Activated T-helper 9 cell treated with anti-CD3 and anti-CD28 coated beads, Interleukin-2, amount 50 U/mL, for 16 hours (primary cell): Measurements from ENCODE around the gene C19orf53.

Experiments used
- DNase-seq: peaks from one replicate; pipeline ENCODE4 v3.0.0-alpha.2; 2020; ENCODE audit warnings: low read depth

C19orf53 gene

GRCh38 chr19:13796301-13797057 is 22.2 kb downstream of the C19orf53 start:
- no peak for DNase-seq

DNA sequence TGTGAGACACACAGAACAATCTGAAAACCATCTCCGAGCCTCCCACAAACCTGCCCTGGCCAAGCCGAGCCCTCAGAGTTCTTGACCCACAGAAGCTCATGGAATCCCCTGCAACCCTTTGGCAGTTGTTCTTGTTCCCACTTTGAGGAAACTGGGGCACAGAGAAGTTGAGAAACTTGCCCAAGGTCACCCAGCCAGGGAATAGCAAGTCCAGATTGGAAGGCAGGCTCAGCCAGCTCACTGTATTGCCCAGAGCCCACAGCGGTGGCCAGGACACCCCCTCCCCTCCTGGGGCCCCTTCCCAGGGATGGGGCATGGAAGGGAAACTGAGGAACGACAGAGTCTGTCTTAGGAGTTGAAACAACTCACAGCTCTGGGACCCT is 22.8 kb downstream of the C19orf53 start:
- no peak for DNase-seq

DNA sequence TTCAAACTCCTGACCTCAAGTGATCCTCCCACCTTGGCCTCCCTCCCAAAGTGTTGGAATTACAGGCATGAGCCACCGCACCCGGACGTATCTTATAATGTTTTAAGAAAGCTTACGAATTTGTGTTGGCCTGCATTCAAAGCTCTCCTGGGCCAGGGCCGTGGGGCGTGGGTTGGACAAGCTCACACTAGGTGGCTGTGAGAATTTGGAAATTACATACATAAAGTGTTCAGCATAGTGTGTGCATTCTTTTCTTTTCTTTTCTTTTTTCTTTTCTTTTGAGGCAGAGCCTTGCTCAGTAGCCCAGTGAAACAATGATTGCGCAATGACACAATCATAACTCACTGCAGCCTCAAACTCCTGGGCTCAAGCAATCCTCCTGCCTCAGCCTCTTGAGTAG is 23.6 kb downstream of the C19orf53 start:
- no peak for DNase-seq

DNA sequence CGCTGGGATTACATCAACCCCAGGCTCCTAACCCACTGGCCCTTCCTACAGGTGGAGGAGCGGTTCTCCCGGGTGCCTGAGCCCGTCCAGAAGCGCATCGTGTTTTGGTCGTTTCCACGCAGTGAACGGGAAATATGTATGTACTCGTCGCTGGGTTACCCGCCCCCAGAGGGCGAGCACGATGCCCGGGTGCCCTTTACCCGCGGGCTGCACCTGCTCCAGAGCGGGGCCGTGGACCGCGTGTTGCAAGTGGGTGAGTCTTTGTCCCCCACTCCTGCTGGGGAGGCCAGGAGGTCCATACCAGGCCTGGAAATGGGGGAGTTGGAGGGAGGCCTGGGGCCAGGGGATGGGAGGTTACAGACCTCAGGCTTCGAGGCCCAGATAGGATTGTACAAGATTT is 25.4 kb downstream of the C19orf53 start:
- no peak for DNase-seq

GRCh38 chr19:13803038-13803437 is 28.8 kb downstream of the C19orf53 start:
- DNase-seq = no peak

DNA sequence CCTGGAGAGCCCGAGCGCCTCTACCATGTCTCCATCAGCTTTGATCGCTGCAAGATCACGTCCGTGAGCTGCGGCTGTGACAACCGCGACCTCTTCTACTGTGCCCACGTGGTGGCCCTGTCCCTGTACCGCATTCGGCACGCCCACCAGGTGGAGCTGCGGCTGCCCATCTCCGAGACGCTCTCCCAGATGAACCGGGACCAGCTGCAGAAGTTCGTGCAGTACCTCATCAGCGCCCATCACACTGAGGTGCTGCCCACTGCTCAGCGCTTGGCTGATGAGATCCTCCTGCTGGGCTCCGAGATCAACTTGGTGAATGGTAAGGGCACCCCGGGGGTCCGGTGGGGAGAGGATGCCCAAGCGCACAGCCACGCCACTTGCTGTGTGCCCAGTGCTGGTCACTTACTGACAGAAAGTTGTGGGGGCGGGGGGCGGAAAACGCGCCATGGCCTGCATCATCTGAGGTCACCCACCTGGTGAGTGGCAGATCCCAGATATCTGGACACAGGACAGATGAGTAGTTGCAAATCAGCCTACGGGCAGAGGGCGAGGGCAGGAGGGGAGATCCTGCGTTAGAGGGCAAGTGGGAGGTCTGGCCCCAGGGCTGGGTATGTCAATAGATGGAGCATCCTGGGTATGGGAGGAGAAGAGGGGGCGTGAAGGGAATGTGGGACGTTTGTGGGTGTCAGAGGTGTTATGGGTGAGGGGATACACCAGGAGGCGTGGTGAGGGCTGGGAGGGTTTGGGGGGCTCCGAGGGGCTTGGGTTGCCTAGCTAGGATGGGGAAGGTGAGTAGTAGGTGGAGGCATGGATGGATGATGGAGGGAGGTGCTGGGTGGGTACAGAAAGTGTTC is 30.8 kb downstream of the C19orf53 start:
- no peak for DNase-seq

GRCh38 chr19:13806728-13807127 is 32.5 kb downstream of the C19orf53 start:
- DNase-seq = no peak

DNA sequence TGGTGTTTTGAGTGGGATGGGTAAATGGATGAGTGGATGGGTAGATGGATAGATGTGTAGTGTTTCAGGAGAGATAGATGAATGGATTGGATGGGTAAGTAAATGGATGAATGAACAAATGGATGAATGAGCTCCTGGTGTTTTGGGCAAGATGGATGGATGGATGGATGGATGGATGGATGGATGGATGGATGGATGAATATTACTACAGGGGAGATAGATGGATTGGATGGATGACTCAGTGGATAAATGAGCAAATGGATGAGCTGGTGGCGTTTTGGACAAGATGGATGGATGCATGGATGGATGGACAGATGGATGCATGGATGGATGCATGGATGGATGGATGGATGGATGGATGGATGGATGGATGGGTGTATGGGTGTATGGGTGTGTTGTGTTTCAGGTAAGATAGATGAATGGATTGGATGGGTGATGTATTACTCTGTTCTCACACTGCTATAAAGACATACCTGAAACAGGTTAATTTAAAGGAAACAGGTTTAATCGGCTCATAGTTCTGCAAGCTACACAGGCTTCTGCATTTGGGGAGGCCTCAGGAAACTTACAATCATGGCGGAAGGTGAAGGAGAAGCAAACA is 33.3 kb downstream of the C19orf53 start:
- DNase-seq = no peak

- no peak for DNase-seq
Observed at GRCh38 chr19:13808856-13809255, 34.6 kb downstream of the C19orf53 start.

- DNase-seq = no peak
Observed at GRCh38 chr19:13812544-13812943, 38.3 kb downstream of the C19orf53 start.

GRCh38 chr19:13813147-13813546 is 38.9 kb downstream of the C19orf53 start:
- DNase-seq = no peak

DNA sequence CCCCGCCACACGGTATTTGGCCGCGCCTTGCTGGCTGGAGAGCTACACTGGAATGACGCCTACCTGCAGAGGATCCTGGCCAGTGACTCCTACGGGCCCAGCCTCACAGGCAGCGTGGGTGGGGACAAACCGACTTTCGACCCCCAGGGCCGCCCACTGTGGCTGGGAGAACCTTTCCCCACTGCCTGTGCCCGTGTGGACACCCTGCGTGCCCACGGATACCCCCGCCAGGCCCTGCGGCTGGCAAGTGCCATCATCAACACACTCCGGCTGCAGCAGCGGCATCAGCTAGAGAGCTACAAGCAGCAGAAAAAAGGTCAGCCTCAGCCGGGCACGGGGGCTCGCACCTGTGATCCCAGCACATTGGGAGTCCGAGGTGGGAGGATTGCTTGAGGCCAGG is 40.3 kb downstream of the C19orf53 start:
- no peak for DNase-seq

DNA sequence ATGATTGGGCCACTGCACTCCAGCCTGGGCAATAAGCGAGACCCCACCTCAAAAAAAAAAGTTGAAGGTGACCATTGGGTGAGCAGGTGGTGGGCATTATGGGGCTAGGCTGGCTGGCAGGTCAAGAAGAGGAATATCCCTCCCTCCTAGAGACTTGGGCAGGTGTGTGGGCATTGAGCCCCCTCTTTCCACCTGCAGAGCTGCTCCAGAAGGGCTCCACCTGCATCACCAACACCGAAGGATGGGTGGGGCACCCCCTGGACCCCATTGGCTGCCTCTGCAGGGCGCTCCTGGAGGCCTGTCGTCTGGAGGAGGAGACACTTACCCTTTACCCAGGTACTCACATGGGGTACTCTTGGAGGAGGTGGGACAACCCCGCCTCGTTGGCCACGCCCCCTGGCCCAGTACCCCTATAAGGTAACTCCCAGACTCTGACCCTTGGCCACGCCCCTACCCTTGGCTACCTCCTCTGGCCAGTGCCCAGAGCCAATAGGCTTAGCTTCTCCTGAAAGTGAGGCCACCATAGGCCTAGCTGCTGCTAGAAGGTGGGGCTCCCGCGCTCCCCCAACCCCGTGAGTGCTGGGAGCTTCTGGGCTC is 42.9 kb downstream of the C19orf53 start:
- no peak for DNase-seq

GRCh38 chr19:13817615-13818371 is 43.5 kb downstream of the C19orf53 start:
- DNase-seq = peak; percentile 38

GRCh38 chr19:13819238-13819637 is 45.0 kb downstream of the C19orf53 start:
- no peak for DNase-seq

DNA sequence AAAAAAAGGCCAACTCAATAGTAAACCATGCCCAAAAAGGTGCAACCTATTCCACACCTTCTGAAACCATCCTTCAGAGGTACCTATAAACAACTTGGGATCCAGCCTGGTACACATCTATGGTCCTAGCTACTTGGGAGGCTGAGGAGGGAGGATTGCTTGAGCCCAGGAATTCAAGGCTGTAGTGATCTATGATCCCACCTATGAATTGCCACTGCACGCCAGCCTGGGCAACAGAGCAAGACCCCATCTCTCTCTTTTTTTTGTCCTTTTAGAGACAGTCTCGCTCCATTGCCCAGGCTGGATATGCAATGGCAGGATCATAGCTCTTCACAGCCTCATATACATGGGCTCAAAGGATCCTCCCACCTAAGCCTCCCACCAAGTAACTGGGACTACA is 47.0 kb downstream of the C19orf53 start:
- DNase-seq = no peak

DNA sequence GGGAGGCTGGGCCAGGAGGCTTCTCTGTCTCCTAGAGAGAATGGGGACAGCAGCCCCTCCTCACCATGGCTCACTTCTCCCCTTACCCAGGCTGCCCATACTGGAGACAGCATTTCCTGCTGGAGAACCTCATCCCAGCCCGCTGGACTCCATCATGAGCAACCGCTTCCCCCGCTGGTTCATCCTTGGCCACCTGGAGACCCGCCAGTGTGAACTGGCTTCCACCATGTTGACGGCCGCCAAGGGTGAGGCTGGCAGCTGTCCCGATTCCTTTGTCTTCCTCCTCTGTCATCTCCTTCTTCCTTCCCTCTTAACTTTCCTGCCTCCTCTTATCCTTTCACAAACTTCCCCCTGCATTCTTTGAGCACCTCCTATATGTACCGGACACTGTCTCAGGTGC is 49.0 kb downstream of the C19orf53 start:
- DNase-seq = no peak

- DNase-seq = no peak
Observed at GRCh38 chr19:13823901-13824300, 49.6 kb downstream of the C19orf53 start.

DNA sequence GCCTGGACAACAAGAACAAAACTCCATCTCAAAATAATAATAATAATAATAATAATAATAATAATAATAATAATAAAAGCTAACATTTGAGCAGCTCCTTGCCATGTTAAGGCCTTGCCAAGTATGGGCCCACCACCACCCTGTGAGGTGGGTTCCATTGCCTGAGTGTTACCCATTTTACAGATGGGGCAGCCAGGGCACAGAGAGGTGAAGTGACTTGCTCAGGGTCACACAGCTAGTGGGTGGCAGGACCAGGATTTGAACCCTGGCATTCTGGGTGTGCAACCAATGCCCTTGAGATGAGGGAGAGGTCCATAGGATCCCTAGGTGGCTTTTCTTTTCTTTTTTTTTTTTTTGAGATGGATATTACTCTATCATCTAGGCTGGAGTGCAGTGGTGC is 50.4 kb downstream of the C19orf53 start:
- DNase-seq = no peak

GRCh38 chr19:13825489-13826441 is 51.5 kb downstream of the C19orf53 start:
- no peak for DNase-seq
